Measurements from ENCODE around the gene CDIP1. TPM values are rescaled to one million over a fixed set of nuclear protein-coding genes. Genes with fewer than 3 reads are reported as not detected.

The CDIP1 gene
- total and polyA plus RNA-seq, 10 of the 15 experiments (the other 5 are each of a cell fraction or from before 2014, with no cell fraction given): 6.1 to 32.4 (median 13.6) TPM

DNA sequence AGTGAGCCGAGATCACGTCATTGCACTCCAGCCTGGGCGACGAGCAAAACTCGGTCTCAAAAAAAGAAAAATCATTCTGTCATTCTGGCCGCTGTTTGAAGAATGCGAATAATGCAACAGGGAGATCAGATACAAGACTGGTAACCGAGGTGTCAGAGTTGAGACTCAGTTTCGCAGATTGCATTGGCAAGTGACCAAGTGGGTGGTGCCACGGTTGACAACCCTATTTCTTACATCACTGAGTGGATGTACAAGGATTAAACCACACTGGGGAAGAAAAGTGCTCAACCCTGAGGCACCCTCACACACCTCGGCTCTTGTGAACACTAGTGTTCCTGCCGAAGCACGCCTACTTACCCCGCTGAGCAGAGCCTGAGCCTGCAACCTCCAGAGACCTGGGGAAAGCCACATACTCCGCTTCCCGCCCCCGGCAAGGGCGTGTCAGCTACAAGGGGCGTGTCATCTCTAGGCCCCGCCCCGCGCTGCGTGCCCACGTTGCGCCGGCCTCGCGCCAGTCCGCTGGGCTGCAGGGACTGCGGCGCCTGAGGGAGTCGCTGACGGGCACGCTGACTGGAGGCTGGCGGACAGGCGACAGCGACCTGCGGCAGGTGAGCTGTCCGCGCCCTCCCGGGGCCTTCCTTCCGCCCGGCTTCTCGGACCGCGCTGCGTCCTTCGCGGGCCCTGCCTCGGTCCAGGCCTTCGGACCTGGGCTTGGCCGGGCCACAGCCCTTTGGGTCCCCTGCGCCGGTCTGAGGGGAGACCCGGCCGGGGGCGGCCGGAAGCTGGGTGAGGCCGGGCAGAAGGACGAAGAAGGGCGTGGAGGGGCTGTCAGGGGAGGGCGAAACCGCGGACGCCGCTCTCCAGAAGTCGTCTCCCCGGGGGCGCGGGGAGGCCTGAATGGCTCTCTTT lies 62.4 kb downstream of the CDIP1 start, which contains the start of gene HMOX2 (continued):
- TF ChIP-seq CHD2 (IDR thresholded peaks at IDR 0.05; ENCODE audit: borderline replicate concordance, low read depth, low read length) (peak; percentile 37; the same call in 1 of the 2 replicates), POLR2AphosphoS5 (IDR thresholded peaks at IDR 0.05; ENCODE audit: low read length) (peak; percentile 90), YY1 (IDR thresholded peaks at IDR 0.05; ENCODE audit: low read depth, low read length) (0 out of 2 replicates have a peak, but pooled peaks have one; percentile 48), JUND (IDR thresholded peaks at IDR 0.05; ENCODE audit: low read depth, low read length) (no peak), RFX5 (IDR thresholded peaks at IDR 0.05; ENCODE audit: low read depth, low read length) (no peak; the same call in 1 of the 2 replicates), CREB1 (IDR thresholded peaks at IDR 0.05; ENCODE audit: low read depth) (peak; percentile 77; the same call in 1 of the 2 replicates), E2F4 (IDR thresholded peaks at IDR 0.05; ENCODE audit: low read depth, low read length) (peak; percentile 62), MXI1 (IDR thresholded peaks at IDR 0.05; ENCODE audit: low read depth, low read length) (peak; percentile 87), ZBED1 (IDR thresholded peaks at IDR 0.05; ENCODE audit: borderline replicate concordance) (no peak), RELA (IDR thresholded peaks at IDR 0.05; ENCODE audit: borderline replicate concordance, partially characterized antibody) (peak; percentile 42), SIN3A (IDR thresholded peaks at IDR 0.05; ENCODE audit: low read depth, low read length) (peak; percentile 55; the same call in 1 of the 2 replicates), ESRRA (IDR thresholded peaks at IDR 0.05; ENCODE audit: low read length) (no peak), RAD21 (IDR thresholded peaks at IDR 0.05; ENCODE audit: insufficient read depth, low read depth, low read length) (no peak), SUZ12 (IDR thresholded peaks at IDR 0.05; ENCODE audit: unreplicated experiment) (no peak), HCFC1 (IDR thresholded peaks at IDR 0.05; ENCODE audit: low read length) (peak; percentile 36; the same call in 1 of the 2 replicates), PML (IDR thresholded peaks at IDR 0.05; ENCODE audit: low read length) (peak; percentile 50; the same call in 1 of the 2 replicates), POU2F2 (IDR thresholded peaks at IDR 0.05; ENCODE audit: borderline replicate concordance, low read depth, low read length) (peak; percentile 67; the same call in 1 of the 3 replicates), BHLHE40 (IDR thresholded peaks at IDR 0.05; ENCODE audit: borderline replicate concordance in 1 of 2, low read depth in 2 of 2, low read length in 1 of 2) (peak; percentile 38 to 90; a peak in 3 of 4 replicates), IRF5 (IDR thresholded peaks at IDR 0.05; ENCODE audit: borderline replicate concordance) (no peak), EP300 (IDR thresholded peaks at IDR 0.05; ENCODE audit: borderline replicate concordance in 1 of 2, control insufficient read depth in 1 of 2, low read depth in 2 of 2, low read length in 2 of 2) (0 out of 4 replicates have a peak, but pooled peaks of 1 of the 2 experiments have one; percentile 8), CUX1 (IDR thresholded peaks at IDR 0.05; ENCODE audit: insufficient replicate concordance, low read depth, low read length) (no peak), EED (IDR thresholded peaks at IDR 0.05; ENCODE audit: low read depth) (no peak)

Measured in GM12878 (cell line).